Measurements from ENCODE around the gene ASB9.

DNA sequence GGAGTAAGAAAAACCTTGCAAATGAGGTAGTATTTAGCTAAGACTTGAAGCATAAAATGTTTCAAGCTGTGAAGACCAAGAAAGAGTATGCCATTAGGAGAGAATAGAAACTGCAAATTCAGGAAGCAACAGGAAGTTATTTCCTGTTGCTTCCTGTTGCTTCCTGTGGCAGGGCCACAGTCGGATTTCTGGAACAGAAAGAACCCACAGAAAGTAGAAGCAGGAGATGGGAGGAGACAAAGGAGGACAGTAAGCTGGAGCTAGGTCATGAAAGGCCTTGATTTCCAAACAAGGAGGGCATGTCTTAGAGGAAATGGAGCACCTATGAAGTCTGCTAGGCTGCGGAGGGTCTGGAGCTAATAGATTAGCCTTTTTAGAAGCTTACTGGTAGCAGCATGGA is 28.3 kb upstream of the ASB9 start:
- TF ChIP-seq, protein P1, sequence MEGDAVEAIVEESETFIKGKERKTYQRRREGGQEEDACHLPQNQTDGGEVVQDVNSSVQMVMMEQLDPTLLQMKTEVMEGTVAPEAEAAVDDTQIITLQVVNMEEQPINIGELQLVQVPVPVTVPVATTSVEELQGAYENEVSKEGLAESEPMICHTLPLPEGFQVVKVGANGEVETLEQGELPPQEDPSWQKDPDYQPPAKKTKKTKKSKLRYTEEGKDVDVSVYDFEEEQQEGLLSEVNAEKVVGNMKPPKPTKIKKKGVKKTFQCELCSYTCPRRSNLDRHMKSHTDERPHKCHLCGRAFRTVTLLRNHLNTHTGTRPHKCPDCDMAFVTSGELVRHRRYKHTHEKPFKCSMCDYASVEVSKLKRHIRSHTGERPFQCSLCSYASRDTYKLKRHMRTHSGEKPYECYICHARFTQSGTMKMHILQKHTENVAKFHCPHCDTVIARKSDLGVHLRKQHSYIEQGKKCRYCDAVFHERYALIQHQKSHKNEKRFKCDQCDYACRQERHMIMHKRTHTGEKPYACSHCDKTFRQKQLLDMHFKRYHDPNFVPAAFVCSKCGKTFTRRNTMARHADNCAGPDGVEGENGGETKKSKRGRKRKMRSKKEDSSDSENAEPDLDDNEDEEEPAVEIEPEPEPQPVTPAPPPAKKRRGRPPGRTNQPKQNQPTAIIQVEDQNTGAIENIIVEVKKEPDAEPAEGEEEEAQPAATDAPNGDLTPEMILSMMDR (IDR thresholded peaks at IDR 0.05): no peak
- TF ChIP-seq, protein P2, sequence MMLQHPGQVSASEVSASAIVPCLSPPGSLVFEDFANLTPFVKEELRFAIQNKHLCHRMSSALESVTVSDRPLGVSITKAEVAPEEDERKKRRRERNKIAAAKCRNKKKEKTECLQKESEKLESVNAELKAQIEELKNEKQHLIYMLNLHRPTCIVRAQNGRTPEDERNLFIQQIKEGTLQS (CRISPR knock-in tag; conservative IDR thresholded peaks at IDR 0.05): no peak
- TF ChIP-seq ZNF138 (CRISPR knock-in tag; conservative IDR thresholded peaks at IDR 0.05) (no peak), ZNF423 (CRISPR knock-in tag; IDR thresholded peaks at IDR 0.05) (no peak)
